GM21367 (cell line): ENCODE results near the gene MGAT5.
A peak's percentile ranks its signal among the peaks of the same experiment; 100 is the strongest.

Experiments used
- ATAC-seq: cut with Tn5 transposase; IDR thresholded peaks from one replicate; pipeline ENCODE4 v1.9.1; 2021; ENCODE audit not compliant: unreplicated experiment

MGAT5 gene

DNA sequence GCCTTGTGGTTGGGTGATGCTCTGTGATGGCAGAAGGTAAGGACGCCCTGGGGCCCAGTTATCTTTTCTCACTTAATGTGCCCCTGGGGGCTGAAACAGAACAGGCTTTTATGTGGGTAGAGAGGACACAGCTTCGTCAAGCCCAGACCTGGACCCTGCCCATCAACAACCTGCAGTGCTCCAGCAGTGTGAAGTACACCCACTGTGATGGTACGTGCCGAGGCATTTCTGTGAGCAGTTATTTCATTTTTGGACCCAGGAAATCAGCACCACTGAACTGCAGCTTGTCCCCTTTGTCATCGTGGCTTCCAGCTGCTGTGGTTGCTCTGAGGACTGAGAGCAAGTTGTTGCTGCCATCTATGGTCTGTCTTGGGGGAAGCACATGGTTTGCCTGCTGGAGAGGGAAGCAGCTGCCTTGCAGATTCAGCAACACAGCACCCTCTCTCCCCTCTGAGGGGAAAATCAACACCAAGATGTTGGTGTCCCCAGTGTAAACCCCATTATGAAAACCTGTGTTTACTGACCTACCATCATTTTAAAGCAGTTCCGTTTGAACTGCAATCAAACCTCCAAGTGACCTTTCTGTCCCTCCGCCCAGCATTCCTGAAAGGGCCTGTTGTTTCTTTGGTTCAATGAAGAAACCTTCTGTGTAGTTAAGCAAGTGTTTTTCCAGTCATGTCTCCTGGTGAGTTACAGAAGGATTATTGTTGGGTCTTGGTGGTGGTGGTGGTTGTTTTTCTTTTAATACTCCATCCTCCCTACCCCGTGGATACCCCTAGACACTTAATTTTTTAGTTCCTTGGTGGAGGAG is 158.2 kb downstream of the MGAT5 start:
- ATAC-seq = peak; percentile 93

DNA sequence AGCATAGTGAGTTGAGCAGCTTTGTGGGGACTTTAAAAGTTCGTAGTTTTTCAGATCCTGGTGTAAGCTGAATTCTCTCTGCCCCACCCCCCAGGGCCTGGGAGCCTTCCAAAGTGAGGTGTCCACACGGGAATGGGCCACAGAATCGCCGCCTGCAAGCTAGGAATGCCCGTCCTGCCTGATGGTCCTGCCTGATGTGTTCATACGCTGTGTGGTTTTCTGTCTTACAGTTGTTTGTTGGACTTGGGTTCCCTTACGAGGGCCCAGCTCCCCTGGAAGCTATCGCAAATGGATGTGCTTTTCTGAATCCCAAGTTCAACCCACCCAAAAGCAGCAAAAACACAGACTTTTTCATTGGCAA is 158.7 kb downstream of the MGAT5 start:
- ATAC-seq = no peak

DNA sequence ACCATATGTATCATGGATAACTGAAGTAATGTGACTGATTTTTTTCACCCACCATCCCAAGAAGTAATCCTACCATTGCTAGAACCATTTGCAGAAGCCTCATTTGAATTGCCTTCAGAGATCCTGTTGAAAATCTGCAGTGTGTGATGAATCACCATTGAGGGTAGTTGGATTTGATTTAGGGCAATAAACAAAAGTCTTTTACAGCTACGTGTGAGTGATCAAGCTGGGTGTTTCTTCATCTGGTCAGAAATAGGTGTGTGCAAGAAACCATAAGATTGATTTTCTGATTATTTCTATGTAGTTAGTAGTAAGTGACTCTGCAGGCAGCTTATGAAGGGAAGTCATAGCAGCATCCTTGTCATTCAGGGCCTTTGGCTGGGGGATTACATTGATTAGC is 159.6 kb downstream of the MGAT5 start:
- ATAC-seq = no peak

DNA sequence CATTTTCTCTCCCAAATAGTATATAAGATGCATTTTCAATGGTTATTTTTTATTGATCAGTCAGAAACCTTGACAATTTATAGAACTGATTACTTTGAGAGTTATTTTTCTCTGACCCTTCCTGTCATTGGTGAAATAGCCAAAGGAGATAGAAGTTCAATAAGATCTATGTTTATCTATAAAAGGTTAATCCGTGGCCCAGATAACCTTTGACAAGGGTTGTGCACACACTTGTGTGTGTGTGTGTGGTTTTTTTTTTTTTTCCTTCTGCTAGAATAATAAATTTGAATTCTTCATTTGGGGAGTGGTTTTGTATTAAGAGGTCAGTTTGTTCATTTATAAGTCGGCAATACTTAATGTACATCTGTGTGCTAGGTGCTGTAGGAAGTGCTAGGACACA is 160.0 kb downstream of the MGAT5 start:
- ATAC-seq = no peak

DNA sequence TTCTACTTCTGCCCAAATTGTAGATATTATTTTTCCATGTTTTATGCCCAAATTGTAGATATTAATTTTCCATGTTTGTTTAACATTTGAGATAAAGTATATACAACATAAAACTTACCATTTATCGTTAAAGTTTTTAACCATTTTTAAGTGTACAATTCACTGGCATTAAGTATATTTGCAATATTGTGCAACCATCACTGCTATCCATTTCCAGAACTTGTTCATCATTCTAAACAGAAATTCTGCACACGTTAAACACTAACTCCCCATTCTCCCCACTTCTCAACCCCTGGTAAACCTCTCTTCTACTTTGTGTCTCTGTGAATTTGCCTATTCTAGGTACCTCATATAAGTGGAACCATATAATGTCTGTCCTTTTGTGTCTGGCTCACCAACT is 162.1 kb downstream of the MGAT5 start:
- ATAC-seq = no peak

DNA sequence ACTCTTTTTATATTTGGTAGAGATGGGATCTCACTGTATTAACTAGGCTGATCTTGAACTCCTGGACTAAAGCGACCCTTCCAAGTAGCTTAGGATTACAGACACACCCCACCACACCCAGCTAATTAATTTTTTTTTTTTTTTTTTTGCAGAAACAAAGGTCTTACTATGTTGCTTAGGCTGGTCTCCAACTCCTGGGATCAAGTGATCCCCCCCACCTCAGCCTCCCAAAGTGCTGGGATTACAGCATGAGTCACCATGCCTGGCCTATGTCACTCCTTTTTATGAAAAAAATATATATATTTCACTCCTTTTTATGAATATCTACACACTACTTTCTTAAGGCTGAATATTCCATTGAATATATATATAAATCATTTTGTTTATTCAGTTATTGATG is 162.8 kb downstream of the MGAT5 start:
- ATAC-seq = no peak

DNA sequence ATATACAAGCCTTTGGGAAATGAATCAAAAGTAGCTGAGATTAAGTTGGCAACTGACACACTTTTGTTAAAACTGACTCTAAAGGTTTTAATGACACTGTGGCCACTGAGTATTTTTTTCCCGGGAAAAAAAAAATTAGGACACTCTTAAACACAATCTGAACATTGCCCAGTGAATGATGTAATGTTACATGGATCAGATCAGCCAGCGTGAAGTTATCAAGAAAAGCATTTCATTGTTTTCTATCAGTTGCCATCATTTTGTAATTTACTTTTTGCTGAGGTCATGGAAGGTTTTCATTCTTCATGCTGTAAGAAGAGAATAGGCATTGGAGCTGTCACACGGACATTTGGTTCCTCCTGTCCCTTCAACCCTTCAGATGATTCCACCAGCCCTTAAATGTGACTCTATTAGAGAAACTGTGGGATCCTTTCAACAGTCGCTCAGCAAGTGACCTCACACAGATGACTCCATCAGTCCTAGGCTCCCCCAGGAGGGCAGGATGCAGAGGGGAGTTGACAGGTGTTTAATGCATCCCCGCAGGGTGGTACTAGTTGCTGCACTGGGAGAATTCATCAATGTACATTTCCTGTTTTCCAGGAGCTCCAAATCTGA is 164.2 kb downstream of the MGAT5 start:
- no peak for ATAC-seq

DNA sequence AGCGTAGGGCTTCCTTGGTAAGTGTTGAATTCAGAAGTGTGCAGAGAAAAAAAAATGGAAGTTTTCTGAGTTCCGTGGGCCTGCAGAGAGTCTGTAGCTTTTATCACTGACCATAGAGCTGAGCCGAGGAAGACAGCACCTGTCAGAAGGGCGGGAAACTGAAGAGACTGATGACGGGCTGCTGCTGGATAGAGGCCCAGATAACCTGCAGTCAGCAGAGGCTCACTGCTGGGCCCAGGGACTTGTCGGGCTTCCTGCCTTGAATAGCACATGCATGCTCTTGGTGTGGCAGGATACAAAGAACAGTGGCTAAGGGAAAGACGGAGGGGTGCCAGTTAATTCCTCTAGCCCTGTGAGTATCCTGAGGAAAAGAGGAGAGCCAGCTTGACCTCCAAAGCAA is 166.4 kb downstream of the MGAT5 start:
- no peak for ATAC-seq

DNA sequence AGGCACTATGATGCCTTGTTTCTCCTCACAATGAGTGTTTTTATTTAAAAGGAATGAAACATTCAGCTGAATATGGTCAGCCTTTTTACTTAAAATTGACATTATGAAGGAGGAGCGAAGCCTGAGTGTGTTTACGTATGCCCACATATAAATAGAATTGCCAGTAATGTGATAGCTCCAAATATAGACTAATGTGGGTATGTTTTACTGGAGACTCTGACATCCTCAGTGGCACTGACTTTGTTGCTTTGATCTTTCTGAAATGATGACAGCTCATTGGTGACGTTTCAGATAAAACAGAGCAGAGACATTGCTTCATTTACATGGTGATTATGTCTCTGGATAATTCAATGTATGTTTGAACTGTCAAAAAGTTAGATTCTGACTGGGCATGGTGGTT is 167.0 kb downstream of the MGAT5 start:
- ATAC-seq = no peak

DNA sequence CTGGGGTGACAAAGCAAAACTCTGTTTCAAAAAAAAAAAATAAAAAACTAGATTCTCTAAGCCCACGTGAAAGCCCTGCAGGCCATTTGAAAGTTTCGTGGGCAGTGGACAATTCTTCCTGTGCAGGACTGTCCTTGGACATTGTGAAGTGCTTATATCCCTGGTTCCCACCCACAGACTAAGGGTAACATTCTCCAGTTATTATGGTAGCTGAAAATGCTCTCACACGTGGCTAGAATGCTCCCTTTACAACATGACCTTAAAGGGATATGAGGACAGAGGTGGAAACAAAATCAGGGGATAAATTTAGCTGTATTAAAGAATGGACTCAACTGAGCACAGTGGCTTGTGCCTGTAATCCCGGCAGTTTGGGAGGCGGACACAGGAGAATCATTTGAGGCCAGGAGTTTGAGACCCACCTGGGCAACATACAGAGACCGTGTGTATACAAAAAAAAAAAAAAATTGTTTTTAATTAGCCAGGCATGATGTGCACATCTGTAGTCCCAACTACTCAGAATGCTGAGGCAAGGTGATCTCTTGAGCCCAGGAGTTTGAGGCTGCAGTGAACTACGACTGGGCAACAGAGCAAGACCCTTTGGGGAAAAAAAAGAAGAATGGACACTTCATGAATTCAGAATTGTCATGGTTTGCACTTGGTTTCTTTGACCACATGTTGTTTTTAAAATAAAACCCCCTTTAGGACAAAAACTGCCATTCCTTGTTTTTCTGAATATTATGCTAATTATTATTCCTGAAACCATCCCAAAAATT is 167.9 kb downstream of the MGAT5 start:
- no peak for ATAC-seq

DNA sequence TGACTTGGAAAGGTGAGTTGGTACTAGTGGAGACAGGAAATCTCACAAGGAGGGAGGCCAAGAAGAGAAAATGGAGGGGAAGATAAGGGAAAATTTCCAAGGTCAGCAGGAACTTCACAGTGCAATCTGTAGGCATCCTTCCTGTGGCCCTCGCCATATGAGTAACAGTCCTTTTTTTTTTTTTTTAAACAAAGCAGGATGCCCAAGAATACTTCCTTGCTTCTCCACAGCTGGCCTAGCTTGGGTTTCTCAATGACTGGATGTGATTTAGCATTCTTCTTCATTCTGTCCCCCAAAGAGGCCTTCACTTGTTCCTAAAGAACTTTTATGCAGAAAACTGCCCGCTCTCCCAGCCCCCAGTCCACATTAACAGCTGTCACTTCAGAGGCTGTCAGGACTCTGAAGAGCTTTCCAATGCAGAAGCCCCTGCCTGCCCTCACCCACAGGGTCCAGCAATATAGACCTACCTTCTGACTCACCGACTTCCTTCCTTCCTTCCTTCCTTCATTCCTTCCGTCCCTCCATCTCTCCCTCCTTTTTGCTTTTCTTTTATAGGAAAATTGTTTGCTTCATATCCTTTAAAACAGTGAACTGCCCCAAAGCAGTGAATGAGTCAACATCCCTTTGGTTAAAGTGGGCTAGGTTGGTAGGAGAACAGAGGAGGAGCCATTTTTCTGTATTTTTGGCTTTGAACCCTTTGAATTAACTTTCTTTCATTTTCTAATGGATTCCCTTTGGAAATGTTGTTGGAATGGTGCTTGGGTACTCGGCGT is 172.0 kb downstream of the MGAT5 start:
- no peak for ATAC-seq

DNA sequence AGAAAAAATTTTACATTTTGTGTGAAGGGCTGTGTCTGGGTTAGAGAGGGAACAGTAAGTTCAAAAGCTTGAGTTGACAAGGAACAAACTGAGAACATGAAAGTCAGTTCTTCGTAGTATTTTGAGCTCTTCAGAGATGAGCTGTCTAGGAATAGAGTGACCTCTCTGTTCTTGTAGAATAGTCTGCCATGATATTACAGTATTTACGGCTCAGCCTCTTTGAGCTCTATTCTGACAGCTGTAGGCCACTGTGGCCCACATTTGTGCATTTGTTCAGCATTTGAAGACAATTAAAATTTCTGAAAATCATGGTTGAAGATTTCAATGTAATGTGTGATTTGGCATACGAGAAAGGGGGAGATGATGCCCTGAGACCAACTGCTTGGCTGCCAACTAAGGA is 172.8 kb downstream of the MGAT5 start:
- no peak for ATAC-seq

DNA sequence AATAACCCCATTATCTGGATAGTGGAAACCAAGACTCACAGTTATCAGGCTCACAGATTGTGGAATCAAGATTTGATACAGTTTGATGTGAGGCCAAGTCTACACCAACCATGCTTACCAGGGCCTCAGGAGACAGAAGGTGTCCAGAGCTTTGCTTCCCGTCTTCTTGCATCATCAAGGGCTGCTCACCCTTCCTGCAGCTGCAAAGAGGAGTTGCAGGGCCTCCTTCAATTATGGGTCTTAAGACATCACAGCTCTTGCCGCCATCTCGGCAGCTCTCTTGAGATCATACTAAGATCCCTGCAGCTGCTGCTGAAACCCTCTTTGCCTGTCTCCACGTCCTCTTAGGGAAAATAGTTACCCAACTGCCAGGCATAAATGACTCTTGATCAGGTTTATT is 176.0 kb downstream of the MGAT5 start:
- no peak for ATAC-seq

DNA sequence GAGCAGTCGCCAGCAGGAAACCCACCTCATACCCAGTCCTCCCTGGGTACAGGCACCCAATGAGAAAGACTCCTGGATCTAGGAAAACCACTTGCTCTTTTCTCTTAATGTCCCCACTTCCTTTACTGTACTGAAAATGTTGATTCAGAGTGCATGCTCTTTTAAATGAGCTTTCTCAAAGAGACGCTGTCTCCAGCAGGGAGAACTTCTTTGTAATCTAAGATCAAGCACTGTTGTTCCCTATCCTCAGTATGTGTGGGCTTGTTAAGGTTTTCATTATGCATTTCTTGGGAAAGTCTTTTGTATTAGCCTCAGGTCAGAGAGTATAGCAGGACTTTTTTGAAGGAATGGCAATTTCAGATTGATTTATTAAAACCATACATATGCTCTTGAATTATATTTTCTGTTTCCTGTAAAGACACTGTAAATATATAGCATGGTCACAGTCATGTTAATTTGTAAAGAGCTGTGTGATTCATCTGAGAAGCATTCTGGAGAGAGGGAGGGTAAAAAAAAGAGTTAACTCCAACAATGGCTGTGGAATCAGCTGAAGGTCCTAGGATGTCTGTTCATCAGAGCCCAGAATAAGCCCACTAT is 178.1 kb downstream of the MGAT5 start:
- no peak for ATAC-seq

DNA sequence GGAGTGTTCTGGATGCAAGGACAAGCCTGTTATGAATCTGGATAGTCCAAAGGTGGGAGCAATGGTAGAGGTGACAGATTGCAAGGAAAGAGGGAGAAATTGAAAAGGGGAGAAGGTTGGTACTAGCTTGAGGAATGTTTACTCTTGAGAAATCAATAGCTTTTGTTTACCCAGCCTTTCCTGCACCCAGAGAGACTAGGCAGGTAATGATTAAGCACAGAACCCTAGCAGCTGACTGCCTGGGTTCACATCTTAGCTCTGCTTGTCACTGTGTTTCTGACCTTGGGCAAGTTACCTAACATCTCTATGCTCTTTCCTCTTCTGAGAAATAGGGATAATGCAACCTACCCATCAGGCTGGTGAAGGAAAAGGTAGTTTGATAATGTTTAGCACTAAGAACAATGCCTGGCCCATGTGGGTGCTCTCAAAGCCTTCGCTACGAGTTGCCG is 178.6 kb downstream of the MGAT5 start:
- ATAC-seq = no peak

DNA sequence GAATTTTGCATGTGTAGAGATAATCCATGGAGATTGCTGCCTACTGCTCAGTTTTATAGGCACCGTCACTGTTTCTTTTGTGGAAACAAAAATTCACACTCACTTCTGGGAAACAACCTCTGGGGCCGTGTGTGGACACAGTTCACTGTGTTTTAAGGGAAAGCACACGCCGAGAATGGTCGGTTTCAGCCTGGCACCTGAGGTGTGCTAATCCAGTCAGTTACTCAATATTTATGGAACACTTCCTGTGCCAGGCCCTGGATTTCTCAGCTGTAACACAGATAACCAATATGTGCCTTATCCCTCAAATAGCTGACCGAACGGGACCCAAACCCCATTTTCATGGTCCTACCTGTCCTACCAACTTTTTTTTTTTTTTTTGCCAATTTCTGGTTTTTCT is 179.6 kb downstream of the MGAT5 start:
- no peak for ATAC-seq

DNA sequence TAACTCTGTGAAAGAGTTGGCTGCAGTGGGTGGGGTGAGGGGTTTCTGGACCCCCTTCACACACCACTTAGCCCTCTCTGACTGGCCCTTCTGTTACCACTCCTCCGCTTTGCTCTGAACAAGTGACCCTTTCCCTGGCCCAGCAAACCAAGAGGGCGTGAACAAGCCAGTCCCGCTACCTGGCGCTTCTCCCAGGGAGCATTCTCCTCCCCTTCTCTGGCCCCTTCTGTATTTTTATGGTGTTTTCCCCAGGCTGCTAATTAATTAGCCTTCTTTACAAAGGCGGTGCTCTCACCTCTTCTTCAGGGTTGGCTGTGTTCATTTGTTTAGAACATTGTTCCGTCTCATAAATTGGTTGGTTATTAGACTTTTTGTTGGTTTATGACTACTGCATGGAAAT is 180.1 kb downstream of the MGAT5 start:
- no peak for ATAC-seq

DNA sequence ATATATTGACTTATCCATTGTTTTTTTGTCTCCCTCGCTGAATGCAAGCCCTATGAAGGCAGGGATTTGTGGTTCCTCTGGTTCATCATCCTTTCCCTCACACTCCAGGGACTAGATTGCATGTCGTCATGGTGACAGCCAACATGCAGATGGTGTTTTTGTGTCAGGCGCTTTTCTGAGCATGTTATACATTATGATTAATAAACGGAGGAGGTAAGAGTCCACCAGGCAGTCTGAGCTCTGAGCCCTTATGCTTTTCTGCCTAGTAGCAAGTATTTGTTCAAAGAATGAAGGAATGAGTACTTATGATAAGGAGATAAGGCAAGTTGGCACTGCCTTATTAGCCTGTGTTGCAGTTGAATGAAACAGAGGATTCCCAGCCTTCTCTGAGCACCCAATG is 181.6 kb downstream of the MGAT5 start:
- no peak for ATAC-seq

DNA sequence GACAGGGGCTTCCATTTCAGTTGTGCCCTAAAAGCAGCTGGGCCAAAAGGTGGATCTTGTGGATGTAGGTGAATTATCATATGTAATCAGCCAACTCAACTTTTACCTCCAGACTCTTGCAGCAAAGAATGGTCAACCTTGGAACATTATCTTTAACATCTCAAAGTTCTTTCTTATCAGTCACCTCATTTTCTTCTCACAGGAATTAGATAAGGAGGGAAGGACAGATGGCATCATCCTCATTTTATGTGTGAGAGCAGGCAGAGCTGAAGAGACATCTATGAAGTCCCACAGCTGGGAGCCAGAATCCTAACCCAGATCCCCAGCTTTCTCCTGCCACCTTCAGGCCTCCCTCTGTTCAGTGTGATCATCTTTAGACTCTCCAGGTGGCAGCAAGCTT is 182.1 kb downstream of the MGAT5 start:
- no peak for ATAC-seq

DNA sequence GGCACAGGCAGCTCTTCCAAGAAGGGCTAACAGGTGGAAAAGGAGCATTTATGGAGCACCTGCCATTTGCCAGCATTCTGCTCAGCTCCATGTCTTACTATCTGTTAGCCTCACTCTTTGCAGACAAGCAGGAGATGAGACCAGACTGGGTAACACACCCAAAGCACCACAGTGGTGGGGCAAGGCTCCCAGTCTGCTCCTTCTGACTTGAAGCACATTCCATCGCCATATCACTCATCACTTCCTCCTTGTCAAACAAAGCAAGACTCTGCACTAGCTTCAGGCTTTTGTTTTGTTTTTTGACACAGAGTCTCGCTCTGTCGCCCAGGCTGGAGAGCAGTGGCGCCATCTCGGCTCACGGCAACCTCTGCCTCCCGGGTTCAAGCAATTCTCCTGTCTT is 182.8 kb downstream of the MGAT5 start:
- no peak for ATAC-seq

DNA sequence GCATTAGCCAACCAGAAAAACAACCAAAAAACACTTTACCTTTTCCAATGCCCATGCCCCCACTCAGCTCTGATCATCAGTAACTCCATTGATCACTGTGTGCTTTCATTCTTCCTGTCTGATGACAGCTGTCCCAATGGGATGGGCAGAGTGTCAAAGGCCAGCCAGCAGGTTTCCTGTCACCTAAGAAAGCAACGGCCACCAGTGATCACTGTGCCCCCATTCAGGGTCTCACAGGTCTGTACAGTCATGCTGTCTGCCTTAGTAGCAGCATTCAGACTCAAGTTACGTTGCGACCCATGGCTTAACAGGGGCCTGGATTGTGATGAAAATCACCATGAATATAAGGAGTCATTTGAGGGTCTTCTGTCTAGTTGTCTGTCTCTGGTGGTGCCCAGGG is 184.5 kb downstream of the MGAT5 start:
- ATAC-seq = no peak
